SIG-M5 treated with dmso at 0.1 percent for 504 hours (cell line): Measurements from ENCODE around the gene EXT2.

Experiments used
- DNase-seq: peaks from one replicate; lab custom pipeline; 2025; ENCODE audit not compliant: unreplicated experiment; lab: John Stamatoyannopoulos, UW

The EXT2 gene

GRCh38 chr11:44264438-44264749 lies 168.9 kb downstream of the EXT2 start:
- DNase-seq, result no peak

- no peak for DNase-seq
Measured at GRCh38 chr11:44264761-44265160, 169.3 kb downstream of the EXT2 start.

- no peak for DNase-seq
Measured at GRCh38 chr11:44266056-44266780, 170.7 kb downstream of the EXT2 start.

GRCh38 chr11:44267006-44267749 lies 171.7 kb downstream of the EXT2 start:
- no peak for DNase-seq

- DNase-seq, result no peak
Measured at GRCh38 chr11:44267750-44268613, 172.5 kb downstream of the EXT2 start.

- no peak for DNase-seq
Measured at GRCh38 chr11:44268614-44269080, 173.2 kb downstream of the EXT2 start.

GRCh38 chr11:44269369-44270351 lies 174.2 kb downstream of the EXT2 start:
- no peak for DNase-seq

- DNase-seq, result no peak
Measured at GRCh38 chr11:44270403-44271273, 175.2 kb downstream of the EXT2 start.

GRCh38 chr11:44271286-44271685 lies 175.8 kb downstream of the EXT2 start:
- DNase-seq, result no peak

GRCh38 chr11:44274404-44274803 lies 178.9 kb downstream of the EXT2 start:
- DNase-seq, result no peak

- DNase-seq, result no peak
Measured at GRCh38 chr11:44275241-44275640, 179.8 kb downstream of the EXT2 start.

GRCh38 chr11:44275961-44276550 lies 180.6 kb downstream of the EXT2 start:
- no peak for DNase-seq

- no peak for DNase-seq
Measured at GRCh38 chr11:44277196-44278090, 182.0 kb downstream of the EXT2 start.

GRCh38 chr11:44279483-44279882 lies 184.0 kb downstream of the EXT2 start:
- DNase-seq, result no peak

GRCh38 chr11:44280257-44280656 lies 184.8 kb downstream of the EXT2 start:
- no peak for DNase-seq

- DNase-seq, result no peak
Measured at GRCh38 chr11:44281151-44281550, 185.7 kb downstream of the EXT2 start.

GRCh38 chr11:44282620-44283019 lies 187.1 kb downstream of the EXT2 start:
- no peak for DNase-seq

GRCh38 chr11:44285756-44286155 lies 190.3 kb downstream of the EXT2 start:
- no peak for DNase-seq
